CD4-positive, alpha-beta T cell treated with Interleukin-4 for 1 hour (primary cell): ENCODE results near the gene TIMP2.
"Not testable (repeated sequence)": the region's sequence is repeated elsewhere in the genome, so short reads cannot be mapped to it uniquely, and the experiment has no call there.

Experiments used
- DNase-seq, 2 donors: peaks; one replicate each; pipeline ENCODE4 v3.0.0-alpha.2; 2020 to 2022

The TIMP2 gene

GRCh38 chr17:78929908-78930775 lies 5.0 kb upstream of the TIMP2 start:
- DNase-seq, result no peak

- no peak for DNase-seq
Measured at GRCh38 chr17:78925662-78926555, 722 bp upstream of the TIMP2 start.

GRCh38 chr17:78924481-78925151 lies 571 bp downstream of the TIMP2 start:
- no peak for DNase-seq

GRCh38 chr17:78923660-78924453 lies 1.3 kb downstream of the TIMP2 start:
- peak; percentile 65 to 77 for DNase-seq

- no peak for DNase-seq
Measured at GRCh38 chr17:78922816-78923498, 2.2 kb downstream of the TIMP2 start.

- no peak for DNase-seq
Measured at GRCh38 chr17:78921437-78921971, 3.7 kb downstream of the TIMP2 start.

GRCh38 chr17:78920528-78920927 lies 4.7 kb downstream of the TIMP2 start:
- DNase-seq, result no peak

GRCh38 chr17:78919861-78920450 lies 5.2 kb downstream of the TIMP2 start:
- DNase-seq, result no peak

- DNase-seq, result no peak
Measured at GRCh38 chr17:78918979-78919378, 6.2 kb downstream of the TIMP2 start.

- DNase-seq, result no peak
Measured at GRCh38 chr17:78917451-78918275, 7.5 kb downstream of the TIMP2 start.

GRCh38 chr17:78915872-78916632 lies 9.1 kb downstream of the TIMP2 start:
- DNase-seq, result peak in 1 of 2 donors; percentile 50

- DNase-seq, result no peak
Measured at GRCh38 chr17:78913115-78913514, 12.1 kb downstream of the TIMP2 start.

- no peak for DNase-seq
Measured at GRCh38 chr17:78912082-78912481, 13.1 kb downstream of the TIMP2 start.

- DNase-seq, result not testable (repeated sequence)
Measured at GRCh38 chr17:78911543-78911942, 13.6 kb downstream of the TIMP2 start.

- DNase-seq, result peak in 1 of 2 donors; percentile 50
Measured at GRCh38 chr17:78910497-78911284, 14.5 kb downstream of the TIMP2 start.

GRCh38 chr17:78908426-78908825 lies 16.8 kb downstream of the TIMP2 start:
- DNase-seq, result no peak

GRCh38 chr17:78905541-78905940 lies 19.6 kb downstream of the TIMP2 start:
- DNase-seq, result no peak

GRCh38 chr17:78905116-78905515 lies 20.1 kb downstream of the TIMP2 start:
- DNase-seq, result no peak
